TTC549 (cell line): ENCODE results near the gene B3GLCT.
A peak's percentile ranks its signal among the peaks of the same experiment; 100 is the strongest.

Experiments used
- FAIRE-seq: peaks from 2 replicates; lab custom pipeline; 2012; peaks lifted over from hg19 to GRCh38; lab: Jason Lieb, UNC

Gene B3GLCT

GRCh38 chr13:31224174-31224669 lies 24.4 kb downstream of the B3GLCT start:
- FAIRE-seq: no peak

GRCh38 chr13:31224963-31225559 lies 25.3 kb downstream of the B3GLCT start:
- no peak for FAIRE-seq

GRCh38 chr13:31225998-31226675 lies 26.4 kb downstream of the B3GLCT start:
- no peak for FAIRE-seq

- FAIRE-seq: no peak
These were observed 27.3 kb downstream of the B3GLCT start for GRCh38 chr13:31227063-31227462.

GRCh38 chr13:31227870-31228269 lies 28.1 kb downstream of the B3GLCT start:
- FAIRE-seq: no peak

DNA sequence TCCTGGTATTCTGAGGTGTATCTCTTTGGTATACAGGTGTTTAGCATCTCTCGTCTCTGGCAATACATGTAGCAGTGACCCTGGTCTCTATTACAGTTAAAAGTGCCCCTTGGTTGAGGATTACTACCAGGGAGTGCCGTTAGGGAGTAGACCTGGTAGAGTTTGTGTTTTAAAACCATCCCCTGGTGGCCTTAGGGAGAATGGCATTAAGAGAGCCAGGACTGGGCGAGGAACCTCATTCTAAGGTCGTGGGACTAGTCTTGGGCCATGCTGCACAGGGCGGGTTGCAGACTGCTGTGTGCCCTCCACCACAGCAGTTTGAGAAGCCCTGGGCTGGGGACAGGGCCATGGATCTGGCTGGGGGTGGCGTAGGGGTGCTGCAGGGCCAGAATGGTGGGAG lies 35.0 kb downstream of the B3GLCT start:
- FAIRE-seq: no peak

DNA sequence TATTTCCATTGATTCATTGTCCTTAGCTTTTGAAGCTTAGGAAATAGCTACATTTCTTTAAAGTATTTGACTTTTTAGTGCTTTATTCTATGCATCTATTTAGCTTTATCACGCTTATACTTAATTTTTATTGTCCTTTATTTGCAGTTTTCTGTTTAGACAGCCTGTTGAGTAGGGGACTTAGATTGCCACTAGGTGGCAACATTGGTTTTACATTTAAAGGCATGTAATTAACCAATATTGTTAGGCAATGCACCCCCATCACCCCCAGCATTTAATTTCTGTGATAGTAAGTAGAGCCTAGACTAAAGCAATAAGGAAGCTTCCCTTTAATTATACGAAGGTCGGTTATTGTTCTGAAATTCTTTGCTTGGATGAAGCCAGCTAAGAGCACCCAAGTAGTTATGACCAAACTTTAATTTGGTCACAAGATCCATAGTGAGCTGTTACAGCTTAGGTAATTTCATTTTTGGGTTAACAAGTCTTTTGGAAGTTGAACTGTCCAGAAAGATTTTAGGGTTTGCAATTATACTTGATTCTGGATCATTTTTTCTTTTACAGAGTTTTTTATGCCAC lies 36.5 kb downstream of the B3GLCT start:
- peak; percentile 41 for FAIRE-seq

GRCh38 chr13:31240921-31241320 lies 41.1 kb downstream of the B3GLCT start:
- FAIRE-seq: no peak

DNA sequence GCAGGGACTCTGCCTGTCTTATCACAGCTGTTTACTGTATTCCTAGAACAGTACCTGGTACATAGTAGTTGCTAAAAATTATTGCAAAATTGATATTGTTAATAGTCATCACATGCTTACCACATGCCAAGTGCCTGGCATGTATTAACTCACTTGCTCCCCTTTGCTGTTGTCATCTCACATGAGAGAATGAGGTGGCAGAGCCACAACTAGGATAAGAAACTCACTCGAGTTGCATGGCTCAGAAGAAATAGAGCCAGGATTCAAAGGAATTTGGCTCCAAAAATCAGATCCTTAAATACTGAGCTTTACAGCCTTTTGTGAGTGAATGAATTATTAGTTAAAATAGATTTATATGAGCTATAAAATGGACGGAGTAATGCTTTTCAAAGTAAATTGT lies 42.6 kb downstream of the B3GLCT start:
- FAIRE-seq: no peak

DNA sequence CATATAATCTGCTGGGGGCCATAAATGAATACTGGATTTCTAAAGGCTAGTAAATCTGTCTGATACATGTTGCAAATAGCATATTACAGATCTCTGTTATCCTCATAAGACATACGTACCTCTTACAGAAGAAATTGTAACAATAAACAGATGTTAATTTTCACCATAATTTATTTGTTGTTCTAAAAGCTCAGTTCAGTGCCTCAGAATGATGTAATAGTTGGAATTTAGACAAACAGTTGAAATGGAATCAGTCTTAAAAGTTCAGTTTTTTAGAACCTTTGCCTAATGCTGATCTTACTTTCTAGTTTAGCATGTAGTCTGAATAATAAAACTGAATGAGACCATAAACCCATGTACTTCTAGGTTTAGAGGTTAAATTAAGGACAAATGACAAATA lies 43.1 kb downstream of the B3GLCT start:
- no peak for FAIRE-seq

DNA sequence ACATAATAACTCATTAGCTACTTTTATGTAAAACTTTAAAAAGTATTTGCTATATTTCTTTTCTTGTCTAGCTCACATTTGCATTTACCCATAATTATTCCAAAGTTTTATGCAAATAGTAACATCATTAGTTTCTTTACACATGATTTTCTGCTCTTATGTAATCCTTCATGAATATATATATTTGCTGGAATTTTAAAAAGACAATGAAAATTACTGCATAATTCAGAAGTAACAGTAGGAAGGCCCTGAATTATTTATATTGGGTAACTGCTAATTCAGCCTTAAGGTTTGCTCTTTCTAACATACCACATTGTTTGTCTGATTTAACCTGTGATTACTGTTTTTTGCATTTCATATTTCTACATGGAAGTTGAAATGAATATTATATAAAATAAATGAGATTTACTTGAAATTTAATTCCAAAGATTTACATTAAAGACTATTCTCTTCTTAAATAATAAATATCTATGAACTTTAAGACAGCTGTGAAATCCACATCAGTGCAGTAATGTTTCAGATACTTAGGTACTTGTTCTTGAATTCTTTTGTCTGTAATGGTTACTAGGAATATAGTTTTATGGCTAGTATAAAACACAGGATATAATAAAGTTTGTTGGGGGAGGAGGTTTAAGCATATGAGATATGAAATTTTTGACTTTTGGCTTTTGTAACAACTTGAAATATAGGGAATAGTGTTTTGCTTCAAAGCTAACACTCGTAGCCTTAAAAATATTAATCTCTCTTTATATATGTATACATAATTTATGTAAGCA lies 46.0 kb downstream of the B3GLCT start:
- FAIRE-seq: no peak

- no peak for FAIRE-seq
These were observed 47.1 kb downstream of the B3GLCT start for GRCh38 chr13:31246918-31247317.

DNA sequence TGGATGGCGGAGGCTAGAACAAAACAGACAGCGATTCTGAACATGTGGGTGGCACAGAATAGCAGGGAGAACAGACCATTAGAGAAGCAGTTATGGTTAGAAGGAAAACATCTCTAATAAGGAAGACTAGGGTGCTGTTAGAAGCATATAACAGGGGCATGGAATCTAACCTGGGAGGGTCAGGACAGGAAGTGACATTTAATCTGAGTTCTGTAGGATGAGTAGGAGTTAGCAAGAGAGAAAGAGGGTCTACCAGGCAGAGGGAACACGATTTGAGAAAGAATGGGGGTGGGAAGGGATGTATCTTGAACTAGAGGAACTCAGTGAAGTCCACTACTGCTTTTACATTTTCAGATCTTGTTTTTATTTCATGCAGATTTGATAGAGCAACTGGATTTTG lies 48.6 kb downstream of the B3GLCT start:
- no peak for FAIRE-seq

DNA sequence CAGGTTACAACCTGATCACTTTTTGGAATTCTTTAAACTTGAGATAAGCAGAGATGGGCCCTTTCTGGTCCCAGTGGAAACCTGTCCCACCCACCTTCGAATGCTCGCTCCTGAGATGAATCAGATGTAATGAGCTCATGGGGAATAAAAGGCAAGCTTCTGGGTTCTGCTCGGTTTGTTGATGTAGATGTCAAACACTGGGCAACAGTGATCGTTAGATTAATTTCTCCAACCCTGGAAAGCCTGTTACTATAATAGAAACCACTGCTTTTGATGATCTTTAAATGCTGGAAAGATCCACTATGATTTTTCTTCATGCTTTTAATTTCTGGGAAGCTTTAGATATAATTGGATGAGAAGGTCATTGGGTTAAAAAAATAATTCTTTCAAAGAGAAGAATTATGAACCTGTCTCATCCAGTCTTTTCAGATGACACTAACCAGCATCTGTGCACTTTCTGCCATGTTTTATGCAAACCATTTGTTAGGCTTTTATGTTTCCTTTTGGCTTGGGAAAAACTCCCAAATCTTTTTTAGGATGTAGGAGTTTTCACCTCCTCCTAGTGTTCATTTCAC lies 49.3 kb downstream of the B3GLCT start:
- no peak for FAIRE-seq

GRCh38 chr13:31250435-31250834 lies 50.7 kb downstream of the B3GLCT start:
- FAIRE-seq: no peak

- no peak for FAIRE-seq
These were observed 61.5 kb downstream of the B3GLCT start for GRCh38 chr13:31261241-31261640.

DNA sequence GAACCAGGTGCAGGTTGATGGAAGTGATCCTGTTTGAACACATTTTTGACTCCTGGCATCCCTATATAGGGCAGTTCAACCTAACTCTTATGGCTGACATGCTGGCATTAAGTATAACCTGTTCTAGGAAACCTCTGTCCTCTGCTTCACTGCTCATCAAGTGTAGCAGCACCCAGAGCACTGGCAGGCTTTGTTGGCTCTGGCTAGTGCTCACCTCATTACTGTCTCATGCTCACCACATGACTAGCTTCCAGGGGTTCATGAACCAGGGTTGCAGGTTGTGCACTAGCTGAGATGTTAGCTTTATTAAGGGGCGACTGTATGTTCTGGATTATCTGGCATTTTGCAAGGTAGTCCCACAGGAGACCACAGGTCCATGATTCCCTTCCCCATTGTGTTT lies 63.6 kb downstream of the B3GLCT start:
- no peak for FAIRE-seq

DNA sequence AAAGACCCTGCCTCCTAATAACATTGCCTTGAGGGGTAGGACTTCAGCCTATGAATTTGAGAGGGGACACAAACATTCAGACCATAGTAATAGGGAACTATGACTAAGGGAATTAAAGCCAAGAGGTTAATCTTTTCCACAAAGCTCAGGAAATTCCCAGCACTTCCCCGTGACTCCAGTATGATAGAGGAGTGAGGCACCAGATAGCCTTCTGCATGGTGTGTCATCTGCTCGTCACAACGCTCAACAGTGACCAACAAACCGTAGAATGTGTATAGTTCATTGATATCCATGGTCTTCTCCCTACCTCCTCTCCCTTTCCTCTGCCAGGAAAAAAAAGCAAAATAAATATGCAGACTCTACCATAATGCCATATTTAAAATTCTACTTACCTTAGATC lies 64.4 kb downstream of the B3GLCT start:
- no peak for FAIRE-seq

GRCh38 chr13:31267126-31267784 lies 67.5 kb downstream of the B3GLCT start:
- no peak for FAIRE-seq

DNA sequence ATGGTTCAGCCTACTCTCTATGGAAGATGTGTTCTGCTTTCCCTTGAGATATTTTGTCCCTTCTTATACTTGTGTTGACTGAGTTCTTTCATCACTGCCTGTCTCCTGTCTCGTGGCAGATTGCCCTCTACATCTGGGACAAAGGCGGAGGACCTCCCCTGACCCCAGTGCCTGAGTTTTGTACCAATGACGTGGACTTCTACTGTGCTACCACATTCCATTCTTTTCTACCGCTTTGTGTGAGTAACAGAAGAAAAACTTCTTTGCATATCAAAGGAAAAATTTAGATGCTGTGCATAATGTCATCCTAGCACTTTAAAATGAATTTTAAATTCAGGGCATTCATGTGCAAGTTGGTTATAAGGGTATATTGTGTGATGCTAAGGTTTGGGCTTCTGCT lies 74.6 kb downstream of the B3GLCT start:
- no peak for FAIRE-seq

DNA sequence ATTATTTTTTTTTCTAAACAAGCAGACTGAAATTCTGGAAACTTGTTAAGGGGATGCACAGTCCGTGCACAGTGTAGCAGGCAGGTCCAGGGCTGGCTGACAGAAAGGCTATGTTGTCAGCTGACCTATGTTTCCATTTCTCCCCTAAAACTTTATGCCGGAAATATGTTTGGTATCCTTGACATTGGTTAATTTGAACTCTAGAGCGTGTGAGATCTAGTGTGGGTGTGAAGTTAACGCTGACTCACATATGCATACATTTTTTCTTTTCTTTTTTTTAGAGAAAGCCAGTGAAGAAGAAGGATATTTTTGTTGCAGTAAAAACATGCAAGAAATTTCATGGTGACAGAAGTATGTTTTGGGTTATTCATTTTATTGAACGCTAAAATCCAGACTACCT lies 76.6 kb downstream of the B3GLCT start:
- no peak for FAIRE-seq

DNA sequence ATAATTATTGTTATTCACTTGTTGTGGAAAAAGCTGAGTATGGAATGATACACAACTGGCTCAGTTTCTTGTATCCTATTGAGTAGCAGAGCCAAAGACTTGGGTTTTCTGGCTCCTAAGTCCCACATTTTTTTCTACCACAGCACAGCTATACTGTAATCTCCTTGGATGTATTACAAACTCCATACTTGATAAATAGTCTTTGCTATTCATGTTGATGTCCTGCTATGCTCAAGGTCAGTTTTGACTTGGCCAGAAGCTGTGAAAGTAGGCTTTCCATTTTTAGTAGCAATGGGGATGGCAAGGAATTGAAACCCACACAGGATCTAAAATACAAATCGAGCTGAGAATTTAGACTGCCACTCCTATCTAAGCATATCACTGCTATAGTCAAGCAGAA lies 79.1 kb downstream of the B3GLCT start:
- FAIRE-seq: no peak
